Measurements from ENCODE around the gene PSMB5.

DNA sequence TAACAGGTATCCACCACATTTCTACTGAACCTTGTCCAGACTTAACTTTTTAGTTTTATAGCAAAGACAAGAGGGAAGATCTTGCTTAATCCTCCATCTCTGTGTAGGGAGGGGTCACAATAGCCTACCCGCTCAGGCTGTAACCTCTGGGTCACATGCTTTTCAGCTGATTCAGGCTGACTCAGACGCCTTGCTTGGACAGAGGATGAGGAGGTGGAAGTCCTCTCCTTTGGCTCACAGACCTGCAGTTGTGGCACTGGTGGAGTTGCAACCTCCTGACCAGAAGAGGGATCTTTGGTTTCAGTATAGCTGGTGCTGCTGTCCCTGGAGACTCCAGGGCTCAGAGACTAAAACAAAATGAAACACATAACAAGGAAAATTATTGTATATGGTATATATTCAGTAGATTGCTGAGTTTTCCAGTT lies 44.0 kb upstream of the PSMB5 start:
- TF ChIP-seq, protein P1, sequence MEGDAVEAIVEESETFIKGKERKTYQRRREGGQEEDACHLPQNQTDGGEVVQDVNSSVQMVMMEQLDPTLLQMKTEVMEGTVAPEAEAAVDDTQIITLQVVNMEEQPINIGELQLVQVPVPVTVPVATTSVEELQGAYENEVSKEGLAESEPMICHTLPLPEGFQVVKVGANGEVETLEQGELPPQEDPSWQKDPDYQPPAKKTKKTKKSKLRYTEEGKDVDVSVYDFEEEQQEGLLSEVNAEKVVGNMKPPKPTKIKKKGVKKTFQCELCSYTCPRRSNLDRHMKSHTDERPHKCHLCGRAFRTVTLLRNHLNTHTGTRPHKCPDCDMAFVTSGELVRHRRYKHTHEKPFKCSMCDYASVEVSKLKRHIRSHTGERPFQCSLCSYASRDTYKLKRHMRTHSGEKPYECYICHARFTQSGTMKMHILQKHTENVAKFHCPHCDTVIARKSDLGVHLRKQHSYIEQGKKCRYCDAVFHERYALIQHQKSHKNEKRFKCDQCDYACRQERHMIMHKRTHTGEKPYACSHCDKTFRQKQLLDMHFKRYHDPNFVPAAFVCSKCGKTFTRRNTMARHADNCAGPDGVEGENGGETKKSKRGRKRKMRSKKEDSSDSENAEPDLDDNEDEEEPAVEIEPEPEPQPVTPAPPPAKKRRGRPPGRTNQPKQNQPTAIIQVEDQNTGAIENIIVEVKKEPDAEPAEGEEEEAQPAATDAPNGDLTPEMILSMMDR (IDR thresholded peaks at IDR 0.05), result no peak
- no peak for TF ChIP-seq POLR2AphosphoS5 (IDR thresholded peaks at IDR 0.05)
- no peak for TF ChIP-seq POLR2A (IDR thresholded peaks at IDR 0.05)
- TF ChIP-seq EP300 (IDR thresholded peaks at IDR 0.05), result no peak
